SIG-M5 (cell line): ENCODE results near the gene STT3A.

Source experiments
- DNase-seq: peaks from one replicate; lab custom pipeline; 2025; lab: John Stamatoyannopoulos, UW

STT3A gene

DNA sequence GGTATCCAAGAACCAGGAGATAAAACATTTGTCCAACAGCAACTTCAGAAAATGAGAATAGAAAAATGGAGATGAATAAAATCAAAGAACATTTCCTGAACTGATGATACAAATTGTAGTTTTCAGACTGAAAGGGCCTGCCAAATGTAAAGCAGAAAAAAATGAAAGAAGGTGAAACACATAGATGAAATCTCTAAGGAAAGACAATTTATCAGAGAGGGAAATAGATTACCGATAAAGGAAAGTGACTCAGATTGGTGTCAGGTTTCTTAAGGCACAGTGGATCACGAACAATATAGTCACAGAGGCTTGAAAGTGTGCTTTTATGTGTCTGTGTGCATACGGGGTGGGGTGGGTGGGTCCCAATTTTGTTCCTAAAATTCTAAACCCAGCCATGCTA, 4.1 kb upstream of the STT3A start:
- DNase-seq = no peak

GRCh38 chr11:125591649-125592304, 875 bp upstream of the STT3A start:
- DNase-seq = no peak

GRCh38 chr11:125593114-125593820, 615 bp downstream of the STT3A start:
- DNase-seq = no peak

DNA sequence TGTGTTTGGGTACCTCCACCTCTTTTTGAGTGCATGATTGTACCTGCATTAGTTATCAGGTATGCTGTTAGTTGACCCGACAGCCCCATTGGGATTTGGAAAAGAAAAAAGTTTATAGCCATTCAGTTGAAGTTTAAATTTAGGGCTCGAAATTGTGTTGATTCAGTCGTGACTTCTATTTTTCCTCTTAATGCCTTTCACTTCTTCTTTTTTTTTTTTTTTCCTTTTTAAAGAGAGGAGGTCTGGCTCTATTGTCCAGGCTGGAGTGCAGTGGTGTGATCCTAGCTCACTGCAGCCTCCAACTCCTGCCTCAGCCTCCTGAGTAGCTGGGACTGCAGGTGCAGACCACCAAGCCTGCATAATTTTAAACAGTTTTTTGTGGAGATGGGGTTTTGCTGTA, 2.3 kb downstream of the STT3A start:
- DNase-seq = no peak

GRCh38 chr11:125600663-125601062, 8.0 kb downstream of the STT3A start:
- no peak for DNase-seq

- DNase-seq = no peak
Measured at GRCh38 chr11:125603207-125603606, 10.6 kb downstream of the STT3A start.

DNA sequence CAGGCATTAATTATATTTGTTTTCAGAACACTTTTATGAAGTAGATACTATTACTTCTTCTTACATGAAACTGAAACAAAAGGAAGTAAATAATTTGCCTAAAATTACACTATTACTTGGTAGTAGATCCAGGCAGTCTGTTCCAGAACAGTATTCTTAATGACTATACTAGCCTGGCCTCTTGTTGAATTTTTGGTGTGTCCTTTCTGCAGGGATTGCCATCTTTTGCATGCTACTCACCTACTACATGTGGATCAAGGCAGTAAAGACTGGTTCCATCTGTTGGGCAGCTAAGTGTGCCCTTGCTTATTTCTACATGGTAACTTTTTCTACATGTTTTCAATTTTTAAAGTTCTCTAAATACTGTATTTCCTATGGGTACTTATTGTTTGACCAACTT, 12.8 kb downstream of the STT3A start:
- DNase-seq = no peak

GRCh38 chr11:125609545-125609944, 16.9 kb downstream of the STT3A start:
- no peak for DNase-seq

GRCh38 chr11:125618383-125618782, 25.7 kb downstream of the STT3A start:
- no peak for DNase-seq

DNA sequence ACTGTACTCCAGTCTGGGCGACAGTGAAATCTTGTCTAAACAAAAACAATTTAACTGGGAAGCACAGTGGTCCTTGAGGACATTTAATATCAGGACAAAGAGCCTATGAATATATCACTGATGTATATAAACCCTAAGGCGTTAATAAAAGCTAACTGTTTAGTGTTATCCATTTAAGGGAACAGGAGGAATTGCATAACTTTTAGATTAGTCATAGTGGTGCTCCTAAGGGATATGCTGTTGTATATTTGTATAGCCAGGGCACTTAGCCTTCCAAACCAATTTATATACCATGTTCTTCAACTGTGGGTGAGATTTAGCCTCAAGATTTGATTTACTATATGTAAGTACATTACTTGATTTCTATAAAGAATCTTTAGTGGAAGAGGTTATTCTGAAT, 29.3 kb downstream of the STT3A start:
- DNase-seq = no peak

DNA sequence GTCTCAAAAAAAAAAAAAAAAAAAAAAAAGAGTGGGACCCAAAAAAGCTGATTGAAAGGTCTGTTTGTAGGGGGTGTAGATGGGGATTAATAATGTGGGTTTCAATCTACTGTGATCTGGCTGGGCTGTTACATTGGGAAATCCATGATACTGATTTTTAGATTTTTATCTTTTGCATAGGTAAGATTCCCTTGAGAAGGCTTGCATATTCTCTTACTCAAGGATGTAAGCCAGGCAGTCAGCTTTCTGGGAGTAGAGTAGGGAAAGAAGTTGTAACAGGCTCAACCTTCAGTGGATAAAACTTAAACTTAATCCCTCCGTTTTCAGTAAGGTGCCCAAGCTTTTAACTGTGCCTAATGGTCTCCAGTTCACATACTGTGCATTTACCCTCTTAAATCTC, 30.4 kb downstream of the STT3A start:
- no peak for DNase-seq

DNA sequence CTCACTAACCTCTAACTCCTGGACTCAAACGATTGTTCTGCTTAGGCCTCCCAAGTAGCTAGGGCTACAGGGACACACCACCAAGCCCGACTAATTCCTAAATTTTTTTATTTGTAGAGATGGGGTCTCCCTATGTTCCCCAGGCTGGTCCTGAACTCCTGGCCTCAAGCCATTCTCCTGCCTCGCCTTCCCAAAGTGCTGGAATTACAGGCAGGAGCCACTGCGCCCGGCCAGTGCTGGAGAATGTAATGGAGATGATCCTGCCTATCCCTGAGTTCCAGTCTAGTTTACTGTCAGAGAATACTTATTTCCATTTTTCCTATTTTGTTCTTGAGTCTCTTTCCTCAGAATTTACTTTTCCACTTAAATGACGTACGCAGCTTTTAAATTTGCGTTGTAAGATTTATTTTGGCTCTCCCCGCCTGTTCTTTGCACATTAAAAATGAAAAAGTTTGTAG, 32.1 kb downstream of the STT3A start, which contains the start of gene CHEK1:
Gene CHEK1 (plus strand): TSS at position 408 of the 458 bp plus-strand sequence. CDS start 1,606 bp downstream, outside the sequence.
- DNase-seq = no peak

DNA sequence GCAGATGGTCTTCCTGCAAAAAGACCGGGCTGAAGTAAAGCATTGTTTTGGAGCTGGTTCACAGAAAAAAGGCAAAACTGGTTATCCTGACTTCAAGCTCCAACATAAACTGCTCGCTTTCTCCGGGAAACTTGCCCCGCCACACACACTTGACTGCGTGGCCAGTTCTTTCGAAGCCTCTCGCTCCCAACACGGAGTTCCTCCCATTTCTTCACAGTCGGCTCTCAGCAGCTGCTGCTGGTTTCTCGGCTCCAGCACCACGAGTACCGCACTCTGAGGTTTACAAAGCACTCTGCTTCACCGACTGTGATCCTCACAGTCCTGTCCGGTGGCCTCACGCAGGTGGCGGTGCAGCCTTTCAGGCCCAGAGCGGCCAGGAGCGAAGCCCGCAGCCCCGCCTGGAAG, 32.6 kb downstream of the STT3A start:
- DNase-seq = no peak

- DNase-seq = no peak
Measured at GRCh38 chr11:125625630-125626287, 33.1 kb downstream of the STT3A start.

- DNase-seq = no peak
Measured at GRCh38 chr11:125626288-125626950, 33.8 kb downstream of the STT3A start.

DNA sequence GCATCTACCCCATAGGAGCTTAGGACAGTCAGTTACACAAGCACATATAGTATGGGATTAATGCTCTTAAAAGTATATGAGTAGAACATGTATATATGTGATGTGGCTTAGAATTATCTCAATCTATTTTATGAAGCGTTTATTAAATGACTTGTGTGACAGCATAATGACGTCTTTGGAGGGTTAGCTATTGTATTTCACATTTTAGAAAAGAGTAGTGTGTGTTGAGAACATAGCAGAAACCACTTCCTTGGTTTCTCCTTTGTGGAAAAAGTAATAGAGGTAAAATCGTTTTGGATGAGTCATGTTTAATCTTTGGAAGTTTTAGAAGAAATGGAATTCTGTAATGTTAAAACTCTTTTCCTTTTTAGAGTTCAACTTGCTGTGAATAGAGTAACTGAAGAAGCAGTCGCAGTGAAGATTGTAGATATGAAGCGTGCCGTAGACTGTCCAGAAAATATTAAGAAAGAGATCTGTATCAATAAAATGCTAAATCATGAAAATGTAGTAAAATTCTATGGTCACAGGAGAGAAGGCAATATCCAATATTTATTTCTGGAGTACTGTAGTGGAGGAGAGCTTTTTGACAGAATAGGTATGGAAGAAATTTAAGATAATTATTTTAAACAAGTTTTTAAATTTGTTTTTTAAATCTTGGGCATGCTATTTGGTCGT, 34.7 kb downstream of the STT3A start:
- no peak for DNase-seq

DNA sequence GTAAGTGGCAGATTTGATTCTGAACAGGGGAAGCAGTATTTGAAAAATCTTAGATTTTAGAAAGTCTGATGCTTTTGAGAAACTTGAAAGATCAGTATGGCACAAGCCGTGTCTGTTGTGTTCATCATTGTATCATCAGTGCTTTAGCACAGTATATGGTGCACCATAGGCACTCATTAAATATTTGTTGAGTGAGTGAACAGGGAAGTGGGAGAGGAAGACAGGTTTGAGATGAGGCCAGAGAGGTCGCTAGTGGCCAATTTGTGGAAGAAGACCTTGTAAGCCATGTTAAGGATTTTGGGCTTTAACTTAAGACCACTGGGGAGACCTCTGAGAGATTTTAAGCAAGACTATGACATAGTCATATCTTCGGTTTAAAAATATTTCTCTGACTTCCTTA, 45.2 kb downstream of the STT3A start:
- DNase-seq = no peak

- DNase-seq = no peak
Measured at GRCh38 chr11:125638315-125638714, 45.7 kb downstream of the STT3A start.

- DNase-seq = no peak
Measured at GRCh38 chr11:125645871-125646270, 53.2 kb downstream of the STT3A start.

GRCh38 chr11:125649465-125650166, 57.0 kb downstream of the STT3A start:
- no peak for DNase-seq

DNA sequence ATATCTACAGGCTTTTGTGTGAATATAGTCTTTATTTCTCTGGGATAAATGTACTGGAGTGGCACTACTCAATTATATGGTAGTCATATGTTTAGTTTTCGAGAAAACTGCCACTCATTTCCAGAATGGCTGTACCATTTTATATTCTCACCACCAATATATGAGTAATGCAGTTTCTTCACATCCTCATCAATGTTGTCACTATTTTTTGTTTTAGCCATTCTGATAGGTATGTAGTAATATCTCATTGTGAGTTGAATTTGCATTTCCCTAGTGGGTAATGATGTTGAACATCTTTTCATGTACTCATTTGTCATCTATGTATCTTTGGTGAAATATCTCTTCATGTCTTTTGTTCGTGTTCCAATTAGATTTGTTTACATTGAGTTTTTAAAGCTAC, 70.0 kb downstream of the STT3A start:
- no peak for DNase-seq
